HL-60 (cell line): ENCODE data around the gene EIF3K.

ENCODE experiments used
- DNase-seq, 2 experiments: peaks; one replicate each; pipeline ENCODE4 v3.0.0-alpha.2; 2010 to 2020; ENCODE audit warnings: low read depth in 1 of 2, low spot score in 1 of 2
- H3K27ac ChIP-seq: fragments of 250-450 bp; sonication (Bioruptor Pico); replicated peaks from 2 replicates; pipeline ENCODE4 v1.5.1; 2020; ENCODE audit warnings: mild to moderate bottlenecking, moderate library complexity
- H3K27me3 ChIP-seq: fragments of 250-450 bp; sonication (Bioruptor Pico); 2 replicates; pipeline ENCODE4 v1.5.1; 2021; ENCODE audit warnings: mild to moderate bottlenecking, moderate library complexity; ENCODE audit not compliant: insufficient read depth, poor library complexity, severe bottlenecking
- H3K4me3 ChIP-seq: replicated peaks from 2 replicates; pipeline ENCODE4 v1.5.1; 2011; ENCODE audit warnings: mild to moderate bottlenecking, control low read depth, low read length; ENCODE audit not compliant: insufficient read depth
- GABPA ChIP-seq: IDR thresholded peaks from 2 replicates; pipeline ENCODE4 v1.6.1; 2012; ENCODE audit warnings: low read depth
- POLR2AphosphoS5 ChIP-seq: IDR thresholded peaks from 2 replicates; pipeline ENCODE4 v1.6.1; 2012; ENCODE audit warnings: low read depth
- REST ChIP-seq: IDR thresholded peaks from 2 replicates; pipeline ENCODE4 v1.6.1; 2012; ENCODE audit warnings: low read depth; ENCODE audit not compliant: insufficient replicate concordance
- SPI1 ChIP-seq: IDR thresholded peaks from 2 replicates; pipeline ENCODE4 v1.6.1; 2012; ENCODE audit warnings: low read depth, mild to moderate bottlenecking, borderline replicate concordance
- TF ChIP-seq, protein P1 (sequence below): IDR thresholded peaks from one replicate; pipeline ENCODE4 v1.5.1; 2011; ENCODE audit warnings: low read length, control low read depth, inconsistent platforms; ENCODE audit not compliant: insufficient read depth

The EIF3K gene

DNA sequence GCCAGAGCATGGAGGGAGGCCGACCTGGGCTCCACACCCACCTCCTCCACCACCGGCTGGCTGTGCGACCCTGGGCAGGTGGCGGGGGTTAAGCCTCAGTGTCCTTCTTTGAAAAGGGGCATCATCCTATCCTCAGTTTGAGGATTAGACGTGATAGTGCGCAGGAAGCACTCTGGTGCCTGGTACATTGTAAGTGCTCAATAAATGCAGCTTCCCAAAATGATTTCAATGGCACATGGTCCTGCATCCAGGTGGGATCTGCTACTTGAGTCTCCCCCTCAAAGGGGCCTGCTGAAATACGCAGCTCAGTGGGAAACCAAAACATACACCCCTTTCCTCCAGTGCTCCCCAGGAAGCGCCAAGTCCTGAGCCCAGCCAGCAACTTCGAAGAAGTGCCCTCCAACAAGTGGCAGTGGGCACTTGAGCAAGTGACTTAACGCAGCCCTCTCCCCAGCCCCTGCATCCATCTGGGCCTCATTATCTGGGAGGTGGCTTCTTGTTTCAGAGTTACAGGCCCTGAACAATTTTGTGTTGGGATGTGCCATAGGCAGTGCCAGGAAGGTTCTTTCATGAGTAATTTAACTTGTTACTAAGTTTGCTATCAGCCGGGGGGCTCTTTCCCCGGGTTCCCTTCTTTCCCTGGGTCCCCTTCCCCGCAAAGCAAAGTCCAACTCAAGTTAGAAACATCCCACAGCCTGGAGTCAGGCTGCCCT lies 46.4 kb downstream of the EIF3K start:
- DNase-seq, result no peak
- Histone ChIP-seq H3K27ac (peak overlapping the region; percentile 76), H3K4me3 (no peak overlapping the region), H3K27me3 (no peaks in the 10 kb centered on the region)
- no peak for TF ChIP-seq GABPA
- no peak for TF ChIP-seq SPI1
- TF ChIP-seq POLR2AphosphoS5, result no peak
- TF ChIP-seq, protein P1, sequence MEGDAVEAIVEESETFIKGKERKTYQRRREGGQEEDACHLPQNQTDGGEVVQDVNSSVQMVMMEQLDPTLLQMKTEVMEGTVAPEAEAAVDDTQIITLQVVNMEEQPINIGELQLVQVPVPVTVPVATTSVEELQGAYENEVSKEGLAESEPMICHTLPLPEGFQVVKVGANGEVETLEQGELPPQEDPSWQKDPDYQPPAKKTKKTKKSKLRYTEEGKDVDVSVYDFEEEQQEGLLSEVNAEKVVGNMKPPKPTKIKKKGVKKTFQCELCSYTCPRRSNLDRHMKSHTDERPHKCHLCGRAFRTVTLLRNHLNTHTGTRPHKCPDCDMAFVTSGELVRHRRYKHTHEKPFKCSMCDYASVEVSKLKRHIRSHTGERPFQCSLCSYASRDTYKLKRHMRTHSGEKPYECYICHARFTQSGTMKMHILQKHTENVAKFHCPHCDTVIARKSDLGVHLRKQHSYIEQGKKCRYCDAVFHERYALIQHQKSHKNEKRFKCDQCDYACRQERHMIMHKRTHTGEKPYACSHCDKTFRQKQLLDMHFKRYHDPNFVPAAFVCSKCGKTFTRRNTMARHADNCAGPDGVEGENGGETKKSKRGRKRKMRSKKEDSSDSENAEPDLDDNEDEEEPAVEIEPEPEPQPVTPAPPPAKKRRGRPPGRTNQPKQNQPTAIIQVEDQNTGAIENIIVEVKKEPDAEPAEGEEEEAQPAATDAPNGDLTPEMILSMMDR, result no peak

DNA sequence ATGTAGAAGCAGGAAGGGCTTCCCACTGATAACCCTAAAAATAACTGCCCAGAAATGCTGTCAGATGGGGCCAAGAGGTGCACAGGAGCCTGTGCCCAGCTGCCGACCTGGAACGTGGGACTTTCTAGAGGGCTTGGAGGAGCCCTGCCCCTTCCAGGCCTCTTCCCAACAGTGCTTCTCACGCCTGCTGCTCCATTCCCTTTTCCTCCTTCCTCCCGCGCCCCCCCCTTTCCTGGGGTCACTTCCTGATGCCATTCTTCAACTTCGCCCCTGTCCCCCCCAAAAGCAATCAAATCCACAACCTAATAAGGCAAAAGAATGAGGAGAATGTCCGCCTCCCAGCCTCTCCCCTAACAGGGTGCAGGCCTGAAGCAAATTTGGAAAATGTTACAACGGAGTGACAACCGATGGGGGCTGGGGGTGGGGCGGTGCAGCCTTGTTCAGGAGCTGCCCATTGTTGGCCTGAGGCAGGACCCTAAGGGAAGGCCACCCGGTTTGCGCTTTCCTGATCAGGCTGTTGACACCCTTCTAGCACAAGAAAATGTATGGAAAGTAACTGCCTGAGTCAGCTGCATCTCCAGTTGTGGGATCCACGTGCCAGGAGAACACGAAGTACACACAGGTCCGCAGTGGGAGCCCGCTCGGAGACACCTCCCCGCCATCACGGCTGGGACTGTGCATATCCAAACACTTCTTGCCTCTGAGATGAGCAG lies 47.1 kb downstream of the EIF3K start:
- no peaks in the 10 kb centered on the region for H3K27me3 ChIP-seq
- no peak overlapping the region for H3K4me3 ChIP-seq
- no peak for DNase-seq
- TF ChIP-seq REST, result no peak
- TF ChIP-seq, protein P1, result no peak
- no peak for TF ChIP-seq POLR2AphosphoS5
- TF ChIP-seq SPI1, result no peak
- TF ChIP-seq GABPA, result no peak
- peak overlapping the region; percentile 76 for H3K27ac ChIP-seq

- H3K27me3 ChIP-seq, result no peaks in the 10 kb centered on the region
- no peak for DNase-seq
- peak overlapping the region; percentile 76 for H3K27ac ChIP-seq
- H3K4me3 ChIP-seq, result no peak overlapping the region
- no peak for TF ChIP-seq REST
- no peak for TF ChIP-seq POLR2AphosphoS5
- no peak for TF ChIP-seq GABPA
- TF ChIP-seq, protein P1, result no peak
- TF ChIP-seq SPI1, result no peak
These were observed 47.9 kb downstream of the EIF3K start for GRCh38 chr19:38666663-38667511.
